Measurements from ENCODE around the gene C1orf159. TPM values are rescaled to one million over a fixed set of nuclear protein-coding genes. Genes with fewer than 3 reads are reported as not detected.

C1orf159 gene
- total and polyA plus RNA-seq, 4 donors: 3.9 to 7.0 (median 4.7) TPM

- TF ChIP-seq FOXA1 (IDR thresholded peaks at IDR 0.05) (no peak), RAD21 (IDR thresholded peaks at IDR 0.05) (no peak), HNF4A (conservative IDR thresholded peaks at IDR 0.05) (no peak), NR2F2 (IDR thresholded peaks at IDR 0.05) (no peak), MAX (IDR thresholded peaks at IDR 0.05) (no peak), HNF4G (IDR thresholded peaks at IDR 0.05) (no peak), RXRA (IDR thresholded peaks at IDR 0.05) (no peak)
Measured at GRCh38 chr1:1034439-1034781, 81.5 kb downstream of the C1orf159 start (continued).

- Histone ChIP-seq H3K9ac (ENCODE audit: low read depth in 1 of 2, low read length in 2 of 2) (no peak overlapping the region), H3K27ac (ENCODE audit: low read depth in 1 of 2, low read length in 2 of 2) (no peak overlapping the region), H3K4me3 (ENCODE audit: low read depth in 1 of 3, low read length in 3 of 3) (peak overlapping the region in 1 of 3 donors; percentile 51), H3K4me1 (ENCODE audit: control insufficient read depth in 4 of 4, insufficient read depth in 4 of 4, low read length in 3 of 4) (peaks cover 4 to 16% (median 12%) of the 10 kb centered on the region in 4 donors), H3K9me3 (ENCODE audit: control insufficient read depth in 4 of 4, low read length in 3 of 4) (no peaks in the 10 kb centered on the region), H3K36me3 (ENCODE audit: control insufficient read depth in 4 of 4, insufficient read depth in 3 of 4, low read depth in 1 of 4, low read length in 3 of 4) (no peaks in the 10 kb centered on the region), H3K27me3 (ENCODE audit: control insufficient read depth in 4 of 4, insufficient read depth in 4 of 4, low read length in 3 of 4) (peaks cover 0 to 2% (median under 1%) of the 10 kb centered on the region in 4 donors)
- DNase-seq (ENCODE audit: low spot score): no peak
- TF ChIP-seq YY1 (IDR thresholded peaks at IDR 0.05): no peak
- no peak for TF ChIP-seq HNF4G (IDR thresholded peaks at IDR 0.05)
- TF ChIP-seq RXRA (IDR thresholded peaks at IDR 0.05): no peak
- TF ChIP-seq ZBTB33 (IDR thresholded peaks at IDR 0.05): no peak
- no peak for TF ChIP-seq MAX (IDR thresholded peaks at IDR 0.05)
- no peak for TF ChIP-seq SP1 (IDR thresholded peaks at IDR 0.05)
- TF ChIP-seq GABPA (IDR thresholded peaks at IDR 0.05 in 1 of 2, conservative IDR thresholded peaks at IDR 0.05 in 1 of 2): no peak
- no peak for TF ChIP-seq NR2F2 (IDR thresholded peaks at IDR 0.05)
- no peak for TF ChIP-seq ATF3 (IDR thresholded peaks at IDR 0.05)
- no peak for TF ChIP-seq EGR1 (IDR thresholded peaks at IDR 0.05; ENCODE audit: low read depth in 2 of 2)
- 34% methylated on average over 71 of the region's 71 CpGs for WGBS
Measured at GRCh38 chr1:1033731-1034438, 82.0 kb downstream of the C1orf159 start.

- Histone ChIP-seq H3K4me1 (ENCODE audit: control insufficient read depth in 4 of 4, insufficient read depth in 4 of 4, low read length in 3 of 4) (peaks cover 4 to 16% (median 12%) of the 10 kb centered on the region in 4 donors), H3K9me3 (ENCODE audit: control insufficient read depth in 4 of 4, low read length in 3 of 4) (no peaks in the 10 kb centered on the region), H3K27me3 (ENCODE audit: control insufficient read depth in 4 of 4, insufficient read depth in 4 of 4, low read length in 3 of 4) (peaks cover 0 to 2% (median 0%) of the 10 kb centered on the region in 4 donors), H3K36me3 (ENCODE audit: control insufficient read depth in 4 of 4, insufficient read depth in 3 of 4, low read depth in 1 of 4, low read length in 3 of 4) (no peaks in the 10 kb centered on the region), H3K4me3 (ENCODE audit: low read depth in 1 of 3, low read length in 3 of 3) (peak overlapping the region in 1 of 3 donors; percentile 51), H3K9ac (ENCODE audit: low read depth in 1 of 2, low read length in 2 of 2) (no peak overlapping the region), H3K27ac (ENCODE audit: low read depth in 1 of 2, low read length in 2 of 2) (no peak overlapping the region)
- DNase-seq (ENCODE audit: low spot score): peak; percentile 75
- WGBS: 6% methylated on average over 73 of the region's 73 CpGs
- TF ChIP-seq RAD21 (IDR thresholded peaks at IDR 0.05) (peak; percentile 71 to 78), CTCF (IDR thresholded peaks at IDR 0.05; ENCODE audit: low read depth, low read length, missing input control) (peak; percentile 61), NR2F2 (IDR thresholded peaks at IDR 0.05) (no peak), HNF4A (conservative IDR thresholded peaks at IDR 0.05) (no peak)
Measured at GRCh38 chr1:1033009-1033587, 82.8 kb downstream of the C1orf159 start.

All from liver (tissue), 9 donors.